H1 (cell line): ENCODE results near the gene PRKN. TPM values are rescaled to one million over a fixed set of nuclear protein-coding genes. Genes with fewer than 3 reads are reported as not detected.

ENCODE experiments used
- CTCF ChIA-PET: fragments of 300-600 bp; sonication (Branson Sonifier 250); formaldehyde crosslinking; loops from one replicate; lab custom pipeline; 2021; ENCODE audit not compliant: partially characterized antibody; lab: Charles Lee
- POLR2A ChIA-PET: fragments of 300-600 bp; sonication (Branson Sonifier 250); formaldehyde crosslinking; loops from one replicate; lab custom pipeline; 2021; ENCODE audit warnings: inconsistent platforms; ENCODE audit not compliant: partially characterized antibody; lab: Charles Lee
- DNase-seq, 2 experiments: peaks; one replicate each; pipeline versions ENCODE4 v3.0.0 to v3.0.0-alpha.2; 2010 to 2022; ENCODE audit warnings: low spot score in 2 of 2, low read depth in 1 of 2, mixed read lengths in 1 of 2
- FAIRE-seq: peaks from 2 replicates; lab custom pipeline; 2011; peaks lifted over from hg19 to GRCh38; lab: Jason Lieb, UNC
- H2AFZ ChIP-seq: 2 replicates; pipeline ENCODE4 v1.8.1; 2012; ENCODE audit warnings: low read length, inconsistent platforms
- H2AK5ac ChIP-seq: 2 replicates; pipeline ENCODE4 v1.6.1; 2013; ENCODE audit warnings: low read depth, low read length
- H2BK120ac ChIP-seq: replicated peaks from 2 replicates; pipeline ENCODE3; 2013; ENCODE audit warnings: low read depth, low read length, inconsistent platforms
- H2BK12ac ChIP-seq: 2 replicates; pipeline ENCODE4 v1.6.1; 2013; ENCODE audit warnings: low read depth, low read length
- H2BK15ac ChIP-seq: 2 replicates; pipeline ENCODE4 v1.6.1; 2013; ENCODE audit warnings: low read length
- H2BK20ac ChIP-seq: 2 replicates; pipeline ENCODE4 v1.6.1; 2013; ENCODE audit warnings: low read length
- H2BK5ac ChIP-seq: 2 replicates; pipeline ENCODE4 v1.6.1; 2013; ENCODE audit warnings: low read depth, low read length
- H3K14ac ChIP-seq: 2 replicates; pipeline ENCODE4 v1.6.1; 2013; ENCODE audit warnings: inconsistent platforms; ENCODE audit not compliant: insufficient read length
- H3K18ac ChIP-seq: 2 replicates; pipeline ENCODE4 v1.6.1; 2013; ENCODE audit warnings: low read length; ENCODE audit errors: extremely low read depth
- H3K23ac ChIP-seq: 2 replicates; pipeline ENCODE4 v1.6.1; 2013; ENCODE audit warnings: inconsistent platforms; ENCODE audit not compliant: insufficient read length
- H3K23me2 ChIP-seq: 2 replicates; pipeline ENCODE4 v1.6.1; 2013; ENCODE audit warnings: low read depth, low read length
- H3K27ac ChIP-seq: 2 replicates; pipeline ENCODE4 v1.6.1; 2011; ENCODE audit warnings: low read depth, low read length, inconsistent platforms
- H3K27me3 ChIP-seq, 4 experiments: replicated peaks in 1 of 4; 1 replicate in 1 of 4; 2 replicates in 3 of 4; pipeline versions ENCODE4 v1.6.1 to v1.8.1; 2011 to 2013; ENCODE audit warnings: low read length in 3 of 4, mild to moderate bottlenecking in 3 of 4, inconsistent platforms in 2 of 4, mixed read lengths in 2 of 4, moderate library complexity in 1 of 4; ENCODE audit not compliant: control insufficient read depth in 3 of 4, insufficient read depth in 3 of 4; ENCODE audit errors: extremely low read depth in 1 of 4
- H3K36me3 ChIP-seq, 4 experiments: 2 replicates each; pipeline versions ENCODE4 v1.6.1 to v1.8.1; 2011 to 2013; ENCODE audit warnings: mild to moderate bottlenecking in 4 of 4, low read length in 3 of 4, moderate library complexity in 2 of 4, control low read depth in 1 of 4, inconsistent platforms in 1 of 4; ENCODE audit not compliant: insufficient read depth in 4 of 4, control insufficient read depth in 2 of 4
- H3K4ac ChIP-seq: replicated peaks from 2 replicates; pipeline ENCODE3; 2013; ENCODE audit warnings: low read length, low read depth, mixed read lengths, inconsistent platforms; ENCODE audit not compliant: insufficient read length
- H3K4me1 ChIP-seq, 4 experiments: replicated peaks in 1 of 4; 1 replicate in 1 of 4; 2 replicates in 3 of 4; pipeline versions ENCODE4 v1.6.1 to v1.8.1; 2011 to 2013; ENCODE audit warnings: low read length in 3 of 4, inconsistent platforms in 2 of 4, mixed read lengths in 1 of 4; ENCODE audit not compliant: insufficient read depth in 4 of 4, control insufficient read depth in 3 of 4
- H3K4me2 ChIP-seq, 2 experiments: 2 replicates each; pipeline versions ENCODE4 v1.6.1 to v1.8.1; 2011 to 2013; ENCODE audit warnings: low read depth in 2 of 2, low read length in 2 of 2, control low read depth in 1 of 2, inconsistent platforms in 1 of 2, mild to moderate bottlenecking in 1 of 2; ENCODE audit not compliant: insufficient read depth in 1 of 2
- H3K4me3 ChIP-seq, 4 experiments: fragments of 200-600, 300-600 bp in 1 of 4; sonication (generic), shearing (Covaris generic), sonication (Bioruptor Twin) in 1 of 4; 2 replicates each; pipeline versions ENCODE4 v1.5.1 to v1.8.1; 2011 to 2016; ENCODE audit warnings: low read length in 4 of 4, low read depth in 3 of 4, control low read depth in 2 of 4, inconsistent platforms in 2 of 4, mild to moderate bottlenecking in 2 of 4, mixed read lengths in 1 of 4, moderate library complexity in 1 of 4; ENCODE audit not compliant: insufficient read depth in 2 of 4; ENCODE audit errors: extremely low read depth in 1 of 4
- H3K56ac ChIP-seq: replicated peaks from 2 replicates; pipeline ENCODE3; 2013; ENCODE audit warnings: low read depth, mild to moderate bottlenecking, mixed read lengths, low read length, inconsistent platforms; ENCODE audit not compliant: insufficient read length
- H3K79me1 ChIP-seq: 2 replicates; pipeline ENCODE4 v1.6.1; 2013; ENCODE audit warnings: low read depth, low read length, control low read depth
- H3K79me2 ChIP-seq, 2 experiments: 2 replicates each; pipeline versions ENCODE4 v1.6.1 to v1.8.1; 2012 to 2013; ENCODE audit warnings: low read length in 2 of 2, mild to moderate bottlenecking in 2 of 2, inconsistent platforms in 1 of 2; ENCODE audit not compliant: insufficient read depth in 2 of 2, control insufficient read depth in 1 of 2
- H3K9ac ChIP-seq, 4 experiments: replicated peaks in 1 of 4; 1 replicate in 1 of 4; 2 replicates in 3 of 4; pipeline versions ENCODE4 v1.6.1 to v1.8.1; 2011 to 2013; ENCODE audit warnings: low read depth in 3 of 4, low read length in 3 of 4, control low read depth in 2 of 4, mild to moderate bottlenecking in 2 of 4, moderate library complexity in 2 of 4, inconsistent platforms in 1 of 4; ENCODE audit errors: extremely low read depth in 1 of 4
- H3K9me3 ChIP-seq, 2 experiments: 2 replicates each; pipeline versions ENCODE4 v1.6.1 to v1.8.1; 2012 to 2013; ENCODE audit warnings: mild to moderate bottlenecking in 2 of 2, moderate library complexity in 2 of 2, control low read depth in 1 of 2, inconsistent platforms in 1 of 2, low read depth in 1 of 2, low read length in 1 of 2, mixed read lengths in 1 of 2; ENCODE audit not compliant: insufficient read depth in 2 of 2
- H4K20me1 ChIP-seq, 2 experiments: replicated peaks in 1 of 2; 2 replicates each; pipeline versions ENCODE3 to v1.8.1; 2011 to 2013; ENCODE audit warnings: inconsistent platforms in 2 of 2, low read length in 2 of 2, mild to moderate bottlenecking in 1 of 2; ENCODE audit not compliant: insufficient read depth in 2 of 2, control insufficient read depth in 1 of 2
- H4K5ac ChIP-seq: 2 replicates; pipeline ENCODE4 v1.6.1; 2013; ENCODE audit warnings: low read length, low read depth, mixed read lengths, inconsistent platforms; ENCODE audit not compliant: insufficient read length
- H4K8ac ChIP-seq: 2 replicates; pipeline ENCODE4 v1.8.0; 2013; ENCODE audit warnings: mild to moderate bottlenecking, moderate library complexity, low read length, inconsistent platforms; ENCODE audit not compliant: insufficient read depth; ENCODE audit errors: extremely low read depth
- H4K91ac ChIP-seq: replicated peaks from 2 replicates; pipeline ENCODE3; 2013; ENCODE audit warnings: low read length, mixed read lengths, inconsistent platforms; ENCODE audit not compliant: insufficient read length
- ATF2 ChIP-seq: IDR thresholded peaks from 2 replicates; pipeline ENCODE4 v1.6.1; 2012; ENCODE audit warnings: low read length, inconsistent platforms
- BCL11A ChIP-seq, 2 experiments: IDR thresholded peaks; one replicate each; pipeline ENCODE4 v1.6.1; 2011; ENCODE audit warnings: low read depth in 2 of 2, low read length in 2 of 2, mild to moderate bottlenecking in 2 of 2
- BRCA1 ChIP-seq: IDR thresholded peaks from 2 replicates; pipeline ENCODE4 v1.6.1; 2012; ENCODE audit warnings: low read depth, low read length, improper control_type of control experiment
- CHD1 ChIP-seq: IDR thresholded peaks from 2 replicates; pipeline ENCODE4 v1.6.1; 2012; ENCODE audit warnings: low read depth, low read length, improper control_type of control experiment
- CTBP2 ChIP-seq: IDR thresholded peaks from 2 replicates; pipeline ENCODE4 v1.7.0; 2011; ENCODE audit warnings: borderline replicate concordance, mild to moderate bottlenecking, moderate library complexity, mixed read lengths, low read length; ENCODE audit not compliant: insufficient read depth, insufficient read length
- EZH2 ChIP-seq: fragments of 200-600 bp; sonication (generic); IDR thresholded peaks from 2 replicates; pipeline ENCODE4 v1.7.1; 2012; ENCODE audit warnings: low read depth, mild to moderate bottlenecking, moderate library complexity, low read length, inconsistent platforms; ENCODE audit not compliant: severe bottlenecking
- RXRA ChIP-seq: IDR thresholded peaks from 2 replicates; pipeline ENCODE4 v1.6.1; 2011; ENCODE audit warnings: low read depth, mild to moderate bottlenecking, low read length, moderate library complexity; ENCODE audit not compliant: insufficient read depth
- SAP30 ChIP-seq: fragments of 300-600 bp; sonication (generic); IDR thresholded peaks from 2 replicates; pipeline ENCODE4 v1.7.1; 2012; ENCODE audit warnings: low read length, moderate library complexity, mild to moderate bottlenecking, inconsistent platforms; ENCODE audit not compliant: insufficient read depth, insufficient replicate concordance
- SIRT6 ChIP-seq: IDR thresholded peaks from one replicate; pipeline ENCODE4 v1.7.1; 2012; ENCODE audit warnings: low read length, inconsistent platforms
- TAF1 ChIP-seq: IDR thresholded peaks from 2 replicates; pipeline ENCODE4 v1.6.1; 2011; ENCODE audit warnings: mild to moderate bottlenecking, low read depth, low read length
- TCF12 ChIP-seq: IDR thresholded peaks from 2 replicates; pipeline ENCODE4 v1.6.1; 2011; ENCODE audit warnings: low read depth, mild to moderate bottlenecking, low read length
- ZNF274 ChIP-seq: IDR thresholded peaks from 2 replicates; pipeline ENCODE4 v1.7.0; 2012; ENCODE audit warnings: low read length, borderline replicate concordance; ENCODE audit errors: extremely low read depth
- WGBS, 2 experiments: shearing (Covaris generic) in 1 of 2; methylation state at CpG; one replicate each; pipeline versions ENCODE4 v1.1.6 to v1.1.7; 2013 to 2015; ENCODE audit warnings: low lambda C conversion rate in 2 of 2, mixed read lengths in 2 of 2, inconsistent platforms in 1 of 2, low coverage in 1 of 2, missing lambda C conversion rate in 1 of 2; ENCODE audit not compliant: insufficient replicate concordance in 2 of 2, insufficient coverage in 1 of 2, insufficient read length in 1 of 2; ENCODE audit errors: extremely low coverage in 1 of 2, missing lambda C conversion rate in 1 of 2; 5-methylcytosine and 5-hydroxymethylcytosine counted together
- polyA plus RNA-seq, 7 experiments: library from polyadenylated mRNA; depleted of rRNA in 3 of 7; stranded (reverse) in 5 of 7; unstranded in 2 of 7; fragments of >200 nt in 5 of 7; fragments of 200-250 nt in 2 of 7; gene quantifications; 1 replicate in 5 of 7; 2 replicates in 1 of 7; 4 replicates in 1 of 7; pipeline versions ENCODE4 v1.2.1 to v1.2.3, GENCODE V29; 2011 to 2013; ENCODE audit warnings: missing spikeins in 2 of 7, mixed read lengths in 2 of 7
- total RNA-seq: library from RNA; stranded (reverse); fragmentation: NEBNext Ultra II Directional; extraction: Animal tissue kit (Norgen Biotek cat#: 25700); gene quantifications from 2 replicates; pipeline ENCODE4 v1.2.1, GENCODE V29; 2021

The PRKN gene
- total and polyA plus RNA-seq, 2 of the 8 experiments (the other 6 are each of a cell fraction or from before 2014, with no cell fraction given), result 0.13 to 0.29 TPM

GRCh38 chr6:161917645-161918044 is 809.9 kb downstream of the PRKN start:
- WGBS, 2 experiments, result 91% methylated on average over 4 of the region's 4 CpGs; no CpG with 5 or more reads in 1 of the 2 experiments
- H4K20me1 ChIP-seq, result no peaks in the 10 kb centered on the region

More at GRCh38 chr6:161917645-161918044, 809.9 kb downstream of the PRKN start:
- Histone ChIP-seq H3K23me2 (no peaks in the 10 kb centered on the region), H3K79me1 (no peaks in the 10 kb centered on the region), H2BK5ac (no peak overlapping the region), H3K4me2 (no peak overlapping the region), H3K79me2 (no peaks in the 10 kb centered on the region), H3K9me3 (no peaks in the 10 kb centered on the region), H4K91ac (no peak overlapping the region), H2AFZ (no peak overlapping the region), H2AK5ac (no peak overlapping the region), H3K36me3 (no peaks in the 10 kb centered on the region), H3K56ac (no peak overlapping the region), H3K27me3 (peaks cover 0 to 1% (median 0%) of the 10 kb centered on the region in 4 experiments; a peak in 1 of 7 replicates), H4K5ac (no peak overlapping the region), H2BK15ac (no peak overlapping the region), H3K4ac (no peak overlapping the region), H3K14ac (no peak overlapping the region), H3K18ac (no peak overlapping the region), H3K27ac (no peak overlapping the region), H2BK12ac (no peak overlapping the region), H2BK120ac (no peak overlapping the region), H4K8ac (no peak overlapping the region), H3K4me3 (no peak overlapping the region), H3K4me1 (no peaks in the 10 kb centered on the region), H2BK20ac (no peak overlapping the region), H3K23ac (no peak overlapping the region), H3K9ac (no peak overlapping the region)
- DNase-seq (no peak), FAIRE-seq (no peak)
- ChIA-PET CTCF (interaction anchor here (1.3 kb wide), 2 partner anchors 81 to 92 kb away, joined by 3 read pairs; no protein-coding TSS in a partner anchor), POLR2A (no interaction called here)
- TF ChIP-seq RXRA, result no peak
- TF ChIP-seq ZNF274, result no peak
- TF ChIP-seq SAP30, result no peak
- no peak for TF ChIP-seq BCL11A (IDR thresholded peaks at IDR 0.05; ENCODE audit: low read depth in 2 of 2, low read length in 2 of 2)
- TF ChIP-seq SIRT6, result no peak
- no peak for TF ChIP-seq TAF1
- no peak for TF ChIP-seq TCF12
- no peak for TF ChIP-seq ATF2
- TF ChIP-seq BRCA1, result no peak
- TF ChIP-seq CHD1, result no peak
- TF ChIP-seq EZH2, result no peak
- TF ChIP-seq CTBP2, result no peak
